Liver (tissue), 9 donors: ENCODE results near the gene TSPAN8. TPM values are rescaled to one million over a fixed set of nuclear protein-coding genes. Genes with fewer than 3 reads are reported as not detected.

Experiments
- DNase-seq: peaks from one replicate; pipeline ENCODE4 v3.0.0-alpha.2; 2017; ENCODE audit warnings: low spot score
- H3K27ac ChIP-seq, 2 donors: one replicate each; pipeline ENCODE4 v1.7.0; 2013; ENCODE audit warnings: inconsistent platforms in 2 of 2, low read length in 2 of 2, control low read depth in 1 of 2, low read depth in 1 of 2, mild to moderate bottlenecking in 1 of 2
- H3K27me3 ChIP-seq, 4 donors: one replicate each; pipeline versions ENCODE4 v1.6.1 to v1.7.0; 2013; ENCODE audit warnings: low read length in 3 of 4, inconsistent platforms in 1 of 4, mild to moderate bottlenecking in 1 of 4, moderate library complexity in 1 of 4; ENCODE audit not compliant: control insufficient read depth in 4 of 4, insufficient read depth in 4 of 4
- H3K36me3 ChIP-seq, 4 donors: one replicate each; pipeline versions ENCODE4 v1.6.1 to v1.7.0; 2013; ENCODE audit warnings: low read length in 3 of 4, mild to moderate bottlenecking in 3 of 4, low read depth in 1 of 4, moderate library complexity in 1 of 4; ENCODE audit not compliant: control insufficient read depth in 4 of 4, insufficient read depth in 3 of 4
- H3K4me1 ChIP-seq, 4 donors: one replicate each; pipeline versions ENCODE4 v1.6.1 to v1.7.0; 2013; ENCODE audit warnings: low read length in 3 of 4, mild to moderate bottlenecking in 3 of 4, moderate library complexity in 1 of 4; ENCODE audit not compliant: control insufficient read depth in 4 of 4, insufficient read depth in 4 of 4
- H3K4me3 ChIP-seq, 3 donors: one replicate each; pipeline versions ENCODE4 v1.6.1 to v1.7.0; 2013; ENCODE audit warnings: low read length in 3 of 3, control low read depth in 1 of 3, low read depth in 1 of 3, mild to moderate bottlenecking in 1 of 3
- H3K9ac ChIP-seq, 2 donors: one replicate each; pipeline ENCODE4 v1.7.0; 2013; ENCODE audit warnings: low read length in 2 of 2, mild to moderate bottlenecking in 2 of 2, moderate library complexity in 2 of 2, control low read depth in 1 of 2, low read depth in 1 of 2
- H3K9me3 ChIP-seq, 4 donors: one replicate each; pipeline versions ENCODE4 v1.6.1 to v1.7.0; 2013; ENCODE audit warnings: low read length in 3 of 4; ENCODE audit not compliant: control insufficient read depth in 4 of 4
- EGR1 ChIP-seq, 2 donors: IDR thresholded peaks; 2 replicates each; pipeline ENCODE4 v1.6.1; 2016 to 2018; ENCODE audit warnings: antibody characterized with exemption in 2 of 2, low read depth in 2 of 2
- FOXA1 ChIP-seq: IDR thresholded peaks from 2 replicates; pipeline ENCODE4 v1.6.1; 2016; ENCODE audit warnings: antibody characterized with exemption
- FOXA2 ChIP-seq: IDR thresholded peaks from 2 replicates; pipeline ENCODE4 v1.6.1; 2016; ENCODE audit warnings: antibody characterized with exemption
- GABPA ChIP-seq, 2 donors: IDR thresholded peaks in 1 of 2; conservative IDR thresholded peaks in 1 of 2; 2 replicates each; pipeline ENCODE4 v1.6.1; 2016; ENCODE audit warnings: antibody characterized with exemption in 2 of 2, mild to moderate bottlenecking in 1 of 2, moderate library complexity in 1 of 2
- HNF4A ChIP-seq, 2 donors: conservative IDR thresholded peaks; 2 replicates each; pipeline ENCODE4 v1.6.1; 2016; ENCODE audit warnings: antibody characterized with exemption in 2 of 2, mild to moderate bottlenecking in 2 of 2
- HNF4G ChIP-seq: IDR thresholded peaks from 2 replicates; pipeline ENCODE4 v1.6.1; 2016; ENCODE audit warnings: antibody characterized with exemption
- JUND ChIP-seq, 2 donors: IDR thresholded peaks; 2 replicates each; pipeline ENCODE4 v1.6.1; 2016; ENCODE audit warnings: antibody characterized with exemption in 2 of 2
- NR2F2 ChIP-seq: IDR thresholded peaks from 2 replicates; pipeline ENCODE4 v1.6.1; 2016; ENCODE audit warnings: antibody characterized with exemption
- RAD21 ChIP-seq, 2 donors: IDR thresholded peaks; 2 replicates each; pipeline ENCODE4 v1.6.1; 2016; ENCODE audit warnings: antibody characterized with exemption in 2 of 2, mild to moderate bottlenecking in 2 of 2
- RXRA ChIP-seq, 2 donors: IDR thresholded peaks; 2 replicates each; pipeline ENCODE4 v1.6.1; 2017 to 2018; ENCODE audit warnings: antibody characterized with exemption in 2 of 2, mild to moderate bottlenecking in 1 of 2
- SP1 ChIP-seq: IDR thresholded peaks from 2 replicates; pipeline ENCODE4 v1.6.1; 2018; ENCODE audit warnings: antibody characterized with exemption, mild to moderate bottlenecking
- TAF1 ChIP-seq: conservative IDR thresholded peaks from 2 replicates; pipeline ENCODE4 v1.6.1; 2016; ENCODE audit warnings: antibody characterized with exemption, mild to moderate bottlenecking
- YY1 ChIP-seq: IDR thresholded peaks from 2 replicates; pipeline ENCODE4 v1.6.1; 2016; ENCODE audit warnings: antibody characterized with exemption, mild to moderate bottlenecking
- WGBS: extraction: QIAGEN DNeasy Blood & Tissue Kit; methylation state at CpG from one replicate; pipeline ENCODE4 v1.1.7; 2013; 5-methylcytosine and 5-hydroxymethylcytosine counted together
- polyA plus RNA-seq, 2 donors: library from polyadenylated mRNA; stranded (reverse) in 1 of 2; unstranded in 1 of 2; fragments of 200-250 nt in 1 of 2; fragments of >200 nt in 1 of 2; fragmentation: Nextera tagmentation in 1 of 2; extraction: Ambion mirVana in 1 of 2; gene quantifications; one replicate each; pipeline versions ENCODE4 v1.2.1 to v1.2.3, GENCODE V29; 2013 to 2015
- total RNA-seq, 2 donors: library from RNA; depleted of rRNA; stranded (reverse); fragments of >200 nt; gene quantifications; one replicate each; pipeline ENCODE4 v1.2.3, GENCODE V29; 2014
- TF ChIP-seq, protein P1 (sequence below): IDR thresholded peaks from 2 replicates; pipeline ENCODE4 v1.6.1; 2016; ENCODE audit warnings: antibody characterized with exemption, mild to moderate bottlenecking
- TF ChIP-seq, protein P2 (sequence below): IDR thresholded peaks from 2 replicates; pipeline ENCODE4 v1.6.1; 2016; ENCODE audit warnings: antibody characterized with exemption
- TF ChIP-seq, protein P3 (sequence below): IDR thresholded peaks from 2 replicates; pipeline ENCODE4 v1.6.1; 2016; ENCODE audit warnings: antibody characterized with exemption
- TF ChIP-seq, protein P4 (sequence below): fragments of 150-350 bp; IDR thresholded peaks from 2 replicates; pipeline ENCODE4 v1.5.1; 2017; ENCODE audit warnings: improper control_type of control experiment, low read depth, low read length; ENCODE audit not compliant: missing input control
- TF ChIP-seq, protein P5 (sequence below): IDR thresholded peaks from 2 replicates; pipeline ENCODE4 v1.6.1; 2016; ENCODE audit warnings: antibody characterized with exemption
- donor health status: healthy.
- donor health status: healthy.
- donor health status: healthy.
- donor health status: healthy.
- donor health status: healthy.

Gene TSPAN8
- total and polyA plus RNA-seq, 4 donors: 0.65 to 9.3 (median 5.2) TPM

DNA sequence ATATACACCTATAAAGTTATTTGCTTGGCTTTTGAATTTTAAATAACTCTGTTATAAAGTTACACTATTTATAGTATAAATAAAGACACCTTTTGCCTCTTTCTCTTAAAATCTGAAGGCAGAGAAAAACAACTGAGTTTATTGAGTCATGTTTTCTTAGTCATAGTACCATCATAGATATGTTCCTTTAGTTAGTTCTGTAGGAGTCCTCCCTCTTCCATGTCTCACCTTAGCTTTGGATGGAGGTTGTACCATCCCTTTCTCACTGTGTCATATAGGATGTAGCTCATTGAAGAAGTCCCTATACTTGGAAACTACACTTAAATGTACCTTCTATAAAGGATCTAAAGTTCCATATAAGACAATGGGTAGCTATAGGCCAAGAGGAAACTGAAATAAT, 39.7 kb upstream of the TSPAN8 start:
- Histone ChIP-seq H3K4me3 (no peak overlapping the region), H3K27ac (no peak overlapping the region), H3K4me1 (no peaks in the 10 kb centered on the region), H3K9ac (no peak overlapping the region), H3K36me3 (peaks cover 0 to 1% (median 0%) of the 10 kb centered on the region in 4 donors), H3K9me3 (no peaks in the 10 kb centered on the region), H3K27me3 (no peaks in the 10 kb centered on the region)
- no peak for DNase-seq
- TF ChIP-seq YY1 (no peak), SP1 (no peak), JUND (IDR thresholded peaks at IDR 0.05) (no peak), HNF4G (no peak), EGR1 (IDR thresholded peaks at IDR 0.05; ENCODE audit: low read depth in 2 of 2) (no peak), GABPA (IDR thresholded peaks at IDR 0.05 in 1 of 2, conservative IDR thresholded peaks at IDR 0.05 in 1 of 2) (no peak), TAF1 (no peak), HNF4A (conservative IDR thresholded peaks at IDR 0.05) (no peak), RXRA (IDR thresholded peaks at IDR 0.05) (no peak), FOXA2 (no peak)
- TF ChIP-seq, protein P1, sequence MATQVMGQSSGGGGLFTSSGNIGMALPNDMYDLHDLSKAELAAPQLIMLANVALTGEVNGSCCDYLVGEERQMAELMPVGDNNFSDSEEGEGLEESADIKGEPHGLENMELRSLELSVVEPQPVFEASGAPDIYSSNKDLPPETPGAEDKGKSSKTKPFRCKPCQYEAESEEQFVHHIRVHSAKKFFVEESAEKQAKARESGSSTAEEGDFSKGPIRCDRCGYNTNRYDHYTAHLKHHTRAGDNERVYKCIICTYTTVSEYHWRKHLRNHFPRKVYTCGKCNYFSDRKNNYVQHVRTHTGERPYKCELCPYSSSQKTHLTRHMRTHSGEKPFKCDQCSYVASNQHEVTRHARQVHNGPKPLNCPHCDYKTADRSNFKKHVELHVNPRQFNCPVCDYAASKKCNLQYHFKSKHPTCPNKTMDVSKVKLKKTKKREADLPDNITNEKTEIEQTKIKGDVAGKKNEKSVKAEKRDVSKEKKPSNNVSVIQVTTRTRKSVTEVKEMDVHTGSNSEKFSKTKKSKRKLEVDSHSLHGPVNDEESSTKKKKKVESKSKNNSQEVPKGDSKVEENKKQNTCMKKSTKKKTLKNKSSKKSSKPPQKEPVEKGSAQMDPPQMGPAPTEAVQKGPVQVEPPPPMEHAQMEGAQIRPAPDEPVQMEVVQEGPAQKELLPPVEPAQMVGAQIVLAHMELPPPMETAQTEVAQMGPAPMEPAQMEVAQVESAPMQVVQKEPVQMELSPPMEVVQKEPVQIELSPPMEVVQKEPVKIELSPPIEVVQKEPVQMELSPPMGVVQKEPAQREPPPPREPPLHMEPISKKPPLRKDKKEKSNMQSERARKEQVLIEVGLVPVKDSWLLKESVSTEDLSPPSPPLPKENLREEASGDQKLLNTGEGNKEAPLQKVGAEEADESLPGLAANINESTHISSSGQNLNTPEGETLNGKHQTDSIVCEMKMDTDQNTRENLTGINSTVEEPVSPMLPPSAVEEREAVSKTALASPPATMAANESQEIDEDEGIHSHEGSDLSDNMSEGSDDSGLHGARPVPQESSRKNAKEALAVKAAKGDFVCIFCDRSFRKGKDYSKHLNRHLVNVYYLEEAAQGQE: no peak
- TF ChIP-seq, protein P2, sequence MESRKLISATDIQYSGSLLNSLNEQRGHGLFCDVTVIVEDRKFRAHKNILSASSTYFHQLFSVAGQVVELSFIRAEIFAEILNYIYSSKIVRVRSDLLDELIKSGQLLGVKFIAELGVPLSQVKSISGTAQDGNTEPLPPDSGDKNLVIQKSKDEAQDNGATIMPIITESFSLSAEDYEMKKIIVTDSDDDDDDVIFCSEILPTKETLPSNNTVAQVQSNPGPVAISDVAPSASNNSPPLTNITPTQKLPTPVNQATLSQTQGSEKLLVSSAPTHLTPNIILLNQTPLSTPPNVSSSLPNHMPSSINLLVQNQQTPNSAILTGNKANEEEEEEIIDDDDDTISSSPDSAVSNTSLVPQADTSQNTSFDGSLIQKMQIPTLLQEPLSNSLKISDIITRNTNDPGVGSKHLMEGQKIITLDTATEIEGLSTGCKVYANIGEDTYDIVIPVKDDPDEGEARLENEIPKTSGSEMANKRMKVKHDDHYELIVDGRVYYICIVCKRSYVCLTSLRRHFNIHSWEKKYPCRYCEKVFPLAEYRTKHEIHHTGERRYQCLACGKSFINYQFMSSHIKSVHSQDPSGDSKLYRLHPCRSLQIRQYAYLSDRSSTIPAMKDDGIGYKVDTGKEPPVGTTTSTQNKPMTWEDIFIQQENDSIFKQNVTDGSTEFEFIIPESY: no peak
- TF ChIP-seq, protein P3, sequence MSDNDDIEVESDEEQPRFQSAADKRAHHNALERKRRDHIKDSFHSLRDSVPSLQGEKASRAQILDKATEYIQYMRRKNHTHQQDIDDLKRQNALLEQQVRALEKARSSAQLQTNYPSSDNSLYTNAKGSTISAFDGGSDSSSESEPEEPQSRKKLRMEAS: no peak
- TF ChIP-seq, protein P4, sequence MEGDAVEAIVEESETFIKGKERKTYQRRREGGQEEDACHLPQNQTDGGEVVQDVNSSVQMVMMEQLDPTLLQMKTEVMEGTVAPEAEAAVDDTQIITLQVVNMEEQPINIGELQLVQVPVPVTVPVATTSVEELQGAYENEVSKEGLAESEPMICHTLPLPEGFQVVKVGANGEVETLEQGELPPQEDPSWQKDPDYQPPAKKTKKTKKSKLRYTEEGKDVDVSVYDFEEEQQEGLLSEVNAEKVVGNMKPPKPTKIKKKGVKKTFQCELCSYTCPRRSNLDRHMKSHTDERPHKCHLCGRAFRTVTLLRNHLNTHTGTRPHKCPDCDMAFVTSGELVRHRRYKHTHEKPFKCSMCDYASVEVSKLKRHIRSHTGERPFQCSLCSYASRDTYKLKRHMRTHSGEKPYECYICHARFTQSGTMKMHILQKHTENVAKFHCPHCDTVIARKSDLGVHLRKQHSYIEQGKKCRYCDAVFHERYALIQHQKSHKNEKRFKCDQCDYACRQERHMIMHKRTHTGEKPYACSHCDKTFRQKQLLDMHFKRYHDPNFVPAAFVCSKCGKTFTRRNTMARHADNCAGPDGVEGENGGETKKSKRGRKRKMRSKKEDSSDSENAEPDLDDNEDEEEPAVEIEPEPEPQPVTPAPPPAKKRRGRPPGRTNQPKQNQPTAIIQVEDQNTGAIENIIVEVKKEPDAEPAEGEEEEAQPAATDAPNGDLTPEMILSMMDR: no peak
- TF ChIP-seq, protein P5, sequence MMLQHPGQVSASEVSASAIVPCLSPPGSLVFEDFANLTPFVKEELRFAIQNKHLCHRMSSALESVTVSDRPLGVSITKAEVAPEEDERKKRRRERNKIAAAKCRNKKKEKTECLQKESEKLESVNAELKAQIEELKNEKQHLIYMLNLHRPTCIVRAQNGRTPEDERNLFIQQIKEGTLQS: no peak

DNA sequence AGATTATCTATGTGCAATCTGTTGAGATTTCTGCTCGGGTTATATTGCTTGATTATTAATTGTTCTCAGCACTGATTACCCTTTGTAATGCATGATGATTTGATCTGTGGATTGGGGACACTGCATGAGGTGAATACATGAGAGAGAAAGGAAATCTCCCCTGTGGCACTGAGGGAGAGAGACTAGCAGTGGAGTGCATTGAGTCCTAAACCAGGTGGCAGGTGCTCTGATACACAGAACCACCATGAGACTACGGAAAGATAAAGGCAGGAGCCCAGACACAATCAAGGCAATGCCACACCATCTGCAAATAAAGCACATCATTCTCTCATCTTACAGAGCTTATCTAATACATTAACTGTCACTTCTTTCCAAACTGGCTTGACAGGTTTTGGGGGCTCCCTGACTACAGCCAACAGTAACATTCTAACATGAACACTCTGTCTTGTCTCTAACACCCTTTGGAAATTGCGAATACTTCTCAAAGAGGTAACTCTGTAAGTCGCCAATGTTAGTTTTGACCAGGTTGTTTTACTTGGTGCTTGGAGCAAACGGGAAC, 37.6 kb upstream of the TSPAN8 start:
- 70% methylated on average over 5 of the region's 5 CpGs for WGBS
- DNase-seq: no peak
- Histone ChIP-seq H3K27me3 (no peaks in the 10 kb centered on the region), H3K9me3 (no peaks in the 10 kb centered on the region), H3K9ac (no peak overlapping the region), H3K4me1 (no peaks in the 10 kb centered on the region), H3K27ac (no peak overlapping the region), H3K4me3 (no peak overlapping the region), H3K36me3 (peaks cover 0 to 1% (median 0%) of the 10 kb centered on the region in 4 donors)
- TF ChIP-seq RAD21 (IDR thresholded peaks at IDR 0.05) (no peak), GABPA (IDR thresholded peaks at IDR 0.05 in 1 of 2, conservative IDR thresholded peaks at IDR 0.05 in 1 of 2) (no peak), HNF4G (no peak), HNF4A (conservative IDR thresholded peaks at IDR 0.05) (no peak), NR2F2 (no peak), SP1 (no peak), TAF1 (no peak), JUND (IDR thresholded peaks at IDR 0.05) (no peak), FOXA1 (no peak), YY1 (no peak), RXRA (IDR thresholded peaks at IDR 0.05) (no peak), FOXA2 (no peak)
- TF ChIP-seq, protein P5: no peak
- TF ChIP-seq, protein P3: no peak
- TF ChIP-seq, protein P4: no peak
- TF ChIP-seq, protein P2: no peak
